Ishikawa (cell line): ENCODE measurements around the gene LGALS1.

ENCODE experiments used
- CEBPB ChIP-seq: IDR thresholded peaks from 2 replicates; pipeline ENCODE4 v1.6.1; 2012
- CREB1 ChIP-seq: IDR thresholded peaks from 2 replicates; pipeline ENCODE4 v1.6.1; 2012; ENCODE audit warnings: low read depth
- EGR1 ChIP-seq: IDR thresholded peaks from 2 replicates; pipeline ENCODE4 v1.6.1; 2012
- EP300 ChIP-seq: IDR thresholded peaks from 2 replicates; pipeline ENCODE4 v1.6.1; 2012; ENCODE audit warnings: borderline replicate concordance
- FOXM1 ChIP-seq: IDR thresholded peaks from 2 replicates; pipeline ENCODE4 v1.6.1; 2012; ENCODE audit warnings: low read depth, borderline replicate concordance
- NFIC ChIP-seq: IDR thresholded peaks from 2 replicates; pipeline ENCODE4 v1.6.1; 2012
- RAD21 ChIP-seq: IDR thresholded peaks from 2 replicates; pipeline ENCODE4 v1.6.1; 2012; ENCODE audit warnings: low read depth
- TAF1 ChIP-seq: IDR thresholded peaks from 2 replicates; pipeline ENCODE4 v1.6.1; 2012; ENCODE audit warnings: low read depth, mild to moderate bottlenecking
- TCF12 ChIP-seq: IDR thresholded peaks from 2 replicates; pipeline ENCODE4 v1.6.1; 2012; ENCODE audit warnings: low read depth
- TEAD4 ChIP-seq: IDR thresholded peaks from 2 replicates; pipeline ENCODE4 v1.6.1; 2012
- YY1 ChIP-seq: IDR thresholded peaks from 2 replicates; pipeline ENCODE4 v1.6.1; 2012; ENCODE audit warnings: low read depth
- ZBTB7A ChIP-seq: IDR thresholded peaks from 2 replicates; pipeline ENCODE4 v1.6.1; 2012; ENCODE audit warnings: low read depth
- TF ChIP-seq, protein P1 (sequence below): IDR thresholded peaks from 2 replicates; pipeline ENCODE4 v1.6.1; 2012
- TF ChIP-seq, protein P2 (sequence below): IDR thresholded peaks from 2 replicates; pipeline ENCODE4 v1.6.1; 2012
- TF ChIP-seq, protein P3 (sequence below): IDR thresholded peaks from 2 replicates; pipeline ENCODE4 v1.6.1; 2012; ENCODE audit warnings: low read depth, mild to moderate bottlenecking

LGALS1 gene

DNA sequence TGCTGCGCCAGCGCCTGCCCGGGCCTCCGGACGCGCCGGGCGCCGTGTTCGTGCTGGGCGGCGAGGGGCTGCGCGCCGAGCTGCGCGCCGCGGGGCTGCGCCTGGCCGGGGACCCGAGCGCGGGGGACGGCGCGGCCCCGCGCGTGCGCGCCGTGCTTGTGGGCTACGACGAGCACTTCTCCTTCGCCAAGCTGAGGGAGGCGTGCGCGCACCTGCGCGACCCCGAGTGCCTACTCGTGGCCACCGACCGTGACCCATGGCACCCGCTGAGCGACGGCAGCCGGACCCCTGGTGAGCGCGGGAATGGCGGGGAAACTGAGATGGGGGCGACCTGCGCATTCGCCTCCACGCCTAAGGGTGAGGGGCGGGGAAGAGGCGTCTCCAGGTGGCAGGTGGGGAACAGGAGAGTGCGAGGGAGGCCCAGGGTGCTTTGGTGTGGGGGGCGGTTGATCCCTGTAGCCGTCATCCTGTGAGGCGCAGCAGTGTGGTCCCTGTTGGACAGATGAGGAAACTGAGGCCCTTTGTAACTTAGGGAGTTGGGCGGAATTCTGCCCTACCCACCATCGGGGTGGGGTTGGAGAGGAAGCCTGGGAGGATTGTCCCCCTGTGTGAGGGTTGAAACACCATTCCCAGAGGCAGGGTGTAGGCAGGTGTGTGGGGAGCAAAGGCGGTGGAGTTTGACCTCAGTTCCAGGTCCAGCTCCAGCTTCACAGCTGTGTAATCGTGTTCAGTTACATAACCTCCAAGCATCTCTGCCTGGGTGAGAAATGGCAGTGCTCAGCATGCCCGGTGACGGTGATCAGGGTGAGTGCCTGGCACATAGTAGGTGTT is 16.2 kb upstream of the LGALS1 start:
- TF ChIP-seq, protein P1, sequence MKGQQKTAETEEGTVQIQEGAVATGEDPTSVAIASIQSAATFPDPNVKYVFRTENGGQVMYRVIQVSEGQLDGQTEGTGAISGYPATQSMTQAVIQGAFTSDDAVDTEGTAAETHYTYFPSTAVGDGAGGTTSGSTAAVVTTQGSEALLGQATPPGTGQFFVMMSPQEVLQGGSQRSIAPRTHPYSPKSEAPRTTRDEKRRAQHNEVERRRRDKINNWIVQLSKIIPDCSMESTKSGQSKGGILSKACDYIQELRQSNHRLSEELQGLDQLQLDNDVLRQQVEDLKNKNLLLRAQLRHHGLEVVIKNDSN = no peak; the same call in 1 of the 2 replicates
- no peak for TF ChIP-seq YY1
- TF ChIP-seq, protein P2, sequence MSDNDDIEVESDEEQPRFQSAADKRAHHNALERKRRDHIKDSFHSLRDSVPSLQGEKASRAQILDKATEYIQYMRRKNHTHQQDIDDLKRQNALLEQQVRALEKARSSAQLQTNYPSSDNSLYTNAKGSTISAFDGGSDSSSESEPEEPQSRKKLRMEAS = peak; percentile 32; the same call in 1 of the 2 replicates

DNA sequence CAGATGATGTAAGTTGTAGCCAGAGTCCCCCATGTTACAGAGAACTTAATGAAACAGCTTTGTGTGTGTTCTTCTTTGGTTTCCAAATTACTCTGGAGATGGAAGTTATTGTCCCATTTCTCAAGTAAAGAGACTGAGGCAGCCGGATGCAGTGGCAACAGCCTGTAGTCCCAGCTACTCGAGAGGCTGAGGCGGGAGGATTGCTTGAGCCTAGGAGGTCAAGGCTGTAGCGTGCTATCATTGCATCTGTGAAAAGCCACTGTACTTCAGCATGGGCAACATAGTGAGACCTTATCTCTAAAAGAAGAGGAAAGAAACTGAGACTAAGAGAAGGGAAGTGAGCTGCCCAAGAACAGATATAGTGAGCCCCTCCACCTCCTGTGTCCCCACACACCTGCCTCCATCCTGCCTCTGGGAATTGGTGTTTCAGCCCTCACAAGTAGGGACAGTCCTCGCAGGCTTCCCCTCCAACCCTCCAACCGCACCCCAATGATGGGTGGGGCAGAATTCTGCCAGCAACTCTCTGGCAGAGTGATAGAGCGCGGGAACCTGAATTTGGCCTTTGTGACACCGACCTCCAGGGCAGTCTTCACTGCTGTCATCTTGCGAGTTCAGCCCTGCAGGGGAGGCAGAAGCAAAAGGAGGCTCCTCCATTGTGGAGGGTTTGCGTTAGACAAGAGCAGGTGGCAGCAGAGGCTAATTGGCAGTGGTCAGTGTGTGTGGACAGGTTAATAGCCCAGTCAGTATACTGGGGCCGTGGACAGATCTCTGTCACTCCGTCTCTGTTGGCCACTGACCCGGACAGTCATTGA is 15.3 kb upstream of the LGALS1 start:
- TF ChIP-seq EGR1 (no peak), TAF1 (no peak), ZBTB7A (no peak), CEBPB (no peak), NFIC (no peak), FOXM1 (no peak), YY1 (no peak), CREB1 (no peak)
- TF ChIP-seq, protein P1 = no peak
- TF ChIP-seq, protein P3, sequence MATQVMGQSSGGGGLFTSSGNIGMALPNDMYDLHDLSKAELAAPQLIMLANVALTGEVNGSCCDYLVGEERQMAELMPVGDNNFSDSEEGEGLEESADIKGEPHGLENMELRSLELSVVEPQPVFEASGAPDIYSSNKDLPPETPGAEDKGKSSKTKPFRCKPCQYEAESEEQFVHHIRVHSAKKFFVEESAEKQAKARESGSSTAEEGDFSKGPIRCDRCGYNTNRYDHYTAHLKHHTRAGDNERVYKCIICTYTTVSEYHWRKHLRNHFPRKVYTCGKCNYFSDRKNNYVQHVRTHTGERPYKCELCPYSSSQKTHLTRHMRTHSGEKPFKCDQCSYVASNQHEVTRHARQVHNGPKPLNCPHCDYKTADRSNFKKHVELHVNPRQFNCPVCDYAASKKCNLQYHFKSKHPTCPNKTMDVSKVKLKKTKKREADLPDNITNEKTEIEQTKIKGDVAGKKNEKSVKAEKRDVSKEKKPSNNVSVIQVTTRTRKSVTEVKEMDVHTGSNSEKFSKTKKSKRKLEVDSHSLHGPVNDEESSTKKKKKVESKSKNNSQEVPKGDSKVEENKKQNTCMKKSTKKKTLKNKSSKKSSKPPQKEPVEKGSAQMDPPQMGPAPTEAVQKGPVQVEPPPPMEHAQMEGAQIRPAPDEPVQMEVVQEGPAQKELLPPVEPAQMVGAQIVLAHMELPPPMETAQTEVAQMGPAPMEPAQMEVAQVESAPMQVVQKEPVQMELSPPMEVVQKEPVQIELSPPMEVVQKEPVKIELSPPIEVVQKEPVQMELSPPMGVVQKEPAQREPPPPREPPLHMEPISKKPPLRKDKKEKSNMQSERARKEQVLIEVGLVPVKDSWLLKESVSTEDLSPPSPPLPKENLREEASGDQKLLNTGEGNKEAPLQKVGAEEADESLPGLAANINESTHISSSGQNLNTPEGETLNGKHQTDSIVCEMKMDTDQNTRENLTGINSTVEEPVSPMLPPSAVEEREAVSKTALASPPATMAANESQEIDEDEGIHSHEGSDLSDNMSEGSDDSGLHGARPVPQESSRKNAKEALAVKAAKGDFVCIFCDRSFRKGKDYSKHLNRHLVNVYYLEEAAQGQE = no peak
- TF ChIP-seq, protein P2 = no peak

DNA sequence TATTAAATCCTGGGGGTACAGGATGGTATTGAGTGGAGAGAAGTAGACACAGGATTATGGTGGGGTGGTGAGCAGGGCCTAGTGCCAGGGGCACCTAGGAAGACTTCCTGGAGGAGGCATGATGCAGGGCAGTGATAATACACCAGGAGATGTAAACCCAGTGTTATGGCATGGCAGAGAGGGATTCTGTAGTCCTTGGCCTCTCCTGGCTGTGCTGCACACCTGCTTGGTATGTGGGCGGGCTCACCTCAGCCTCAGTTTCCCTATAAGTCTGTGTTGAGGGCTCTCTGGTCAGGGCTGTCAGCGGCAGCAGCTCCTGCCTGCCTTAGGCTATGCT is 14.8 kb upstream of the LGALS1 start:
- TF ChIP-seq, protein P3 = no peak
- TF ChIP-seq TEAD4 (no peak), CREB1 (no peak), ZBTB7A (no peak), EGR1 (no peak), YY1 (no peak), TAF1 (no peak), TCF12 (no peak), CEBPB (no peak), RAD21 (no peak), EP300 (no peak), NFIC (no peak), FOXM1 (no peak)
- TF ChIP-seq, protein P2 = no peak
- TF ChIP-seq, protein P1 = no peak

DNA sequence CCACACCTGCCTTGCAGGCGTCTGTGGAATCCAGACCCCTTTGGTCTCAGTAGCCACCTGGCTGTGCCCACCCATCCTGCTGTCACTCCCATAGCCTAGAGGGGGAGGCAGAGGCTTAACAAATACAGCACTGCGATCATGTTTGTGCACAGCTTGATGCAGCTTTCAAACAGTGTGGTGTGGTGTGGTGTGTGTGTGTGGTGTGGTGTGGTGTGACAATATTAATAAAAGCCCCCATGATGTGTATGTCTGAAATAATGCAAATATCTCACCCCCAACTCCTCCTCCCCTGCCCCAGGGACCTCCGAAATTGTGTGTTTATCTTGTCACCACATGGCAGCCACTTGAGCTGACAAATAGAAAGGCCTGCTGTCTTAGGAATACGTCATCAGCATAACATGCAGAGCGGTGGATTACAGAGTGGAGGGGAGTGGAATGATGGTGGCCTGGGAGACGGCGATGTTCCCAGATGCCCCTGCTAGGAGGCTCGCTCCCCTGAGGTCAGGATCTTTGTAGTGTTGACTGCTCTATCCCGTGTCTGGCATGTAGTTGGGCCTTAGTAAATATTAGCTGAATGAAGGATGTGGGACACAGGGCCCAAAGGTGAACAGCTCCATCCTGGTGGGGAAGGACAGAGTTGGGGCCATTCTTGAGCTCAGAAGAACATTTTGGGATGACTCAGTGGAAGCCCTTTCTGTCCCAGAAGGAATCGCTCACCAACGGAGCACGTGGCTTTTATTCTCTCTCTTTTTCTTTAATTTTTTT is 14.1 kb upstream of the LGALS1 start:
- TF ChIP-seq CEBPB (no peak), CREB1 (no peak), TAF1 (no peak), EGR1 (no peak), FOXM1 (no peak), RAD21 (peak; percentile 26; the same call in 1 of the 2 replicates)
- TF ChIP-seq, protein P3 = no peak
- TF ChIP-seq, protein P1 = no peak
- TF ChIP-seq, protein P2 = no peak
